WTC11 (cell line): Measurements from ENCODE around the gene KMT2A. TPM values are rescaled to one million over a fixed set of nuclear protein-coding genes. Genes with fewer than 3 reads are reported as not detected.

Source experiments
- ATF1 ChIP-seq: sonication (generic); formaldehyde crosslinking; IDR thresholded peaks from 2 replicates; pipeline ENCODE4 v1.8.1; 2023; ENCODE audit warnings: mild to moderate bottlenecking, moderate library complexity, missing genetic modification reagents
- ELF4 ChIP-seq: sonication (generic); formaldehyde crosslinking; IDR thresholded peaks from 2 replicates; pipeline ENCODE4 v1.8.1; 2022; ENCODE audit warnings: low read depth, mild to moderate bottlenecking, moderate library complexity, missing genetic modification reagents
- ESRRA ChIP-seq: sonication (generic); formaldehyde crosslinking; IDR thresholded peaks from 2 replicates; pipeline ENCODE4 v1.8.1; 2022; ENCODE audit warnings: mild to moderate bottlenecking, missing genetic modification reagents, borderline replicate concordance
- FOXP1 ChIP-seq: sonication (generic); formaldehyde crosslinking; IDR thresholded peaks from 2 replicates; pipeline ENCODE4 v1.8.0; 2022; ENCODE audit warnings: missing genetic modification reagents, mild to moderate bottlenecking, moderate library complexity, borderline replicate concordance
- MYBL2 ChIP-seq: sonication (generic); formaldehyde crosslinking; IDR thresholded peaks from 2 replicates; pipeline ENCODE4 v1.8.1; 2023; ENCODE audit warnings: mild to moderate bottlenecking, moderate library complexity, missing genetic modification reagents
- SP1 ChIP-seq: sonication (generic); formaldehyde crosslinking; conservative IDR thresholded peaks from 2 replicates; pipeline ENCODE4 v1.8.1; 2022; ENCODE audit warnings: missing genetic modification reagents
- TEAD4 ChIP-seq: sonication (generic); formaldehyde crosslinking; IDR thresholded peaks from 2 replicates; pipeline ENCODE4 v1.8.0; 2022; ENCODE audit warnings: mild to moderate bottlenecking, missing genetic modification reagents
- ZNF671 ChIP-seq: fragments of 250-450 bp; sonication (Bioruptor Pico); IDR thresholded peaks from 2 replicates; pipeline ENCODE4 v1.8.0; 2021; ENCODE audit warnings: mild to moderate bottlenecking
- total RNA-seq: library from RNA; stranded (reverse); gene quantifications from 3 replicates; pipeline ENCODE4 v1.2.3, GENCODE V29; 2021
- TF ChIP-seq, protein P1 (sequence below): sonication (generic); formaldehyde crosslinking; IDR thresholded peaks from 2 replicates; pipeline ENCODE4 v1.8.1; 2023; ENCODE audit warnings: mild to moderate bottlenecking, missing genetic modification reagents, borderline replicate concordance
- TF ChIP-seq, protein P2 (sequence below): sonication (generic); formaldehyde crosslinking; IDR thresholded peaks from 2 replicates; pipeline ENCODE4 v1.8.0; 2022; ENCODE audit warnings: mild to moderate bottlenecking, missing genetic modification reagents
- TF ChIP-seq, protein P3 (sequence below): sonication (generic); formaldehyde crosslinking; IDR thresholded peaks from 2 replicates; pipeline ENCODE4 v1.8.0; 2022; ENCODE audit warnings: mild to moderate bottlenecking, missing genetic modification reagents
- TF ChIP-seq, protein P4 (sequence below): sonication (generic); formaldehyde crosslinking; IDR thresholded peaks from 2 replicates; pipeline ENCODE4 v1.8.0; 2023; ENCODE audit warnings: missing genetic modification reagents, mild to moderate bottlenecking, borderline replicate concordance
- TF ChIP-seq, protein P5 (sequence below): sonication (generic); formaldehyde crosslinking; conservative IDR thresholded peaks from 2 replicates; pipeline ENCODE4 v1.8.1; 2023; ENCODE audit warnings: mild to moderate bottlenecking, low read depth, missing genetic modification reagents, moderate library complexity

The KMT2A gene
- total RNA-seq, 1 experiment from 2014 or later: 59.1 TPM

DNA sequence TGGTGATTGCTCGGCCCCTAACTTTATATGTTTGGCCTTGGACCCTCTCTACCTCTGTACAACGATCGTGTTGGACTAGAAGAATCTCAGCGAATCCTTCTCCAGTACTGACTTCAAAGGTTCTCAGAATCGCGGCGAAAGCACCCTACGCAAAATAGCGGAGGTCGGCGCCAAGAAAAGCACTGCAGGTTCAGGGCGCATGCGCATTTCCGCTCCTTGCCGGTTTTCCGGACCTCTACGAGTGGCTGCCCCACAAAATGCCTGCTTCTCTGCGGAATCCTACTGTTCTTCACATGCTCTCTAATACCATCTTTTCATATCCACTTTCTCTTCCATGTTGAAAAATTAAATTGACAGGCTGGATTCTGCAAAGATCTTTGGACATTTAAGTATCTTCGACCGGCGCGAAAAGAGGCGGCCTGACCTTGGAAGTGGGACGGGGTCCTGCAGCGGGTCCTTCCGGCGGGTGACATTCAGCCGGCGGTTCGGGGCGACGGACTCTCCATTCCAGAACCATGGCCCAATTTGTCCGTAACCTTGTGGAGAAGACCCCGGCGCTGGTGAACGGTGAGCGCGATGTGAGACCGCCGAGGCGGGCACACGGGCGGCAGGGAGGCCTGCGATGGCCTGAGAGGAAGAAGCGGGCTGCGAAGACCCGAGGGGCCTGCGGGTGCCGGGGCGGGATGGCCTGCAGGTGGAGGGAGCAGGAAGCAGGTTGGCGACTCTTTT lies 35.0 kb upstream of the KMT2A start, which contains the start of gene ATP5MG (continued):
- TF ChIP-seq, protein P1, sequence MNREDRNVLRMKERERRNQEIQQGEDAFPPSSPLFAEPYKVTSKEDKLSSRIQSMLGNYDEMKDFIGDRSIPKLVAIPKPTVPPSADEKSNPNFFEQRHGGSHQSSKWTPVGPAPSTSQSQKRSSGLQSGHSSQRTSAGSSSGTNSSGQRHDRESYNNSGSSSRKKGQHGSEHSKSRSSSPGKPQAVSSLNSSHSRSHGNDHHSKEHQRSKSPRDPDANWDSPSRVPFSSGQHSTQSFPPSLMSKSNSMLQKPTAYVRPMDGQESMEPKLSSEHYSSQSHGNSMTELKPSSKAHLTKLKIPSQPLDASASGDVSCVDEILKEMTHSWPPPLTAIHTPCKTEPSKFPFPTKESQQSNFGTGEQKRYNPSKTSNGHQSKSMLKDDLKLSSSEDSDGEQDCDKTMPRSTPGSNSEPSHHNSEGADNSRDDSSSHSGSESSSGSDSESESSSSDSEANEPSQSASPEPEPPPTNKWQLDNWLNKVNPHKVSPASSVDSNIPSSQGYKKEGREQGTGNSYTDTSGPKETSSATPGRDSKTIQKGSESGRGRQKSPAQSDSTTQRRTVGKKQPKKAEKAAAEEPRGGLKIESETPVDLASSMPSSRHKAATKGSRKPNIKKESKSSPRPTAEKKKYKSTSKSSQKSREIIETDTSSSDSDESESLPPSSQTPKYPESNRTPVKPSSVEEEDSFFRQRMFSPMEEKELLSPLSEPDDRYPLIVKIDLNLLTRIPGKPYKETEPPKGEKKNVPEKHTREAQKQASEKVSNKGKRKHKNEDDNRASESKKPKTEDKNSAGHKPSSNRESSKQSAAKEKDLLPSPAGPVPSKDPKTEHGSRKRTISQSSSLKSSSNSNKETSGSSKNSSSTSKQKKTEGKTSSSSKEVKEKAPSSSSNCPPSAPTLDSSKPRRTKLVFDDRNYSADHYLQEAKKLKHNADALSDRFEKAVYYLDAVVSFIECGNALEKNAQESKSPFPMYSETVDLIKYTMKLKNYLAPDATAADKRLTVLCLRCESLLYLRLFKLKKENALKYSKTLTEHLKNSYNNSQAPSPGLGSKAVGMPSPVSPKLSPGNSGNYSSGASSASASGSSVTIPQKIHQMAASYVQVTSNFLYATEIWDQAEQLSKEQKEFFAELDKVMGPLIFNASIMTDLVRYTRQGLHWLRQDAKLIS (CRISPR knock-in tag): no peak
- TF ChIP-seq, protein P2, sequence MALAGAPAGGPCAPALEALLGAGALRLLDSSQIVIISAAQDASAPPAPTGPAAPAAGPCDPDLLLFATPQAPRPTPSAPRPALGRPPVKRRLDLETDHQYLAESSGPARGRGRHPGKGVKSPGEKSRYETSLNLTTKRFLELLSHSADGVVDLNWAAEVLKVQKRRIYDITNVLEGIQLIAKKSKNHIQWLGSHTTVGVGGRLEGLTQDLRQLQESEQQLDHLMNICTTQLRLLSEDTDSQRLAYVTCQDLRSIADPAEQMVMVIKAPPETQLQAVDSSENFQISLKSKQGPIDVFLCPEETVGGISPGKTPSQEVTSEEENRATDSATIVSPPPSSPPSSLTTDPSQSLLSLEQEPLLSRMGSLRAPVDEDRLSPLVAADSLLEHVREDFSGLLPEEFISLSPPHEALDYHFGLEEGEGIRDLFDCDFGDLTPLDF (CRISPR knock-in tag): no peak
- TF ChIP-seq, protein P3, sequence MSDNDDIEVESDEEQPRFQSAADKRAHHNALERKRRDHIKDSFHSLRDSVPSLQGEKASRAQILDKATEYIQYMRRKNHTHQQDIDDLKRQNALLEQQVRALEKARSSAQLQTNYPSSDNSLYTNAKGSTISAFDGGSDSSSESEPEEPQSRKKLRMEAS (CRISPR knock-in tag): peak; percentile 57
- TF ChIP-seq FOXP1 (CRISPR knock-in tag) (peak; percentile 39; the same call in 1 of the 2 replicates), SP1 (no peak), ATF1 (no peak), TEAD4 (CRISPR knock-in tag) (0 out of 2 replicates have a peak, but pooled peaks have one; percentile 38), ESRRA (CRISPR knock-in tag) (0 out of 2 replicates have a peak, but pooled peaks have one; percentile 34), ZNF671 (no peak), ELF4 (no peak), MYBL2 (CRISPR knock-in tag) (no peak)
- TF ChIP-seq, protein P4, sequence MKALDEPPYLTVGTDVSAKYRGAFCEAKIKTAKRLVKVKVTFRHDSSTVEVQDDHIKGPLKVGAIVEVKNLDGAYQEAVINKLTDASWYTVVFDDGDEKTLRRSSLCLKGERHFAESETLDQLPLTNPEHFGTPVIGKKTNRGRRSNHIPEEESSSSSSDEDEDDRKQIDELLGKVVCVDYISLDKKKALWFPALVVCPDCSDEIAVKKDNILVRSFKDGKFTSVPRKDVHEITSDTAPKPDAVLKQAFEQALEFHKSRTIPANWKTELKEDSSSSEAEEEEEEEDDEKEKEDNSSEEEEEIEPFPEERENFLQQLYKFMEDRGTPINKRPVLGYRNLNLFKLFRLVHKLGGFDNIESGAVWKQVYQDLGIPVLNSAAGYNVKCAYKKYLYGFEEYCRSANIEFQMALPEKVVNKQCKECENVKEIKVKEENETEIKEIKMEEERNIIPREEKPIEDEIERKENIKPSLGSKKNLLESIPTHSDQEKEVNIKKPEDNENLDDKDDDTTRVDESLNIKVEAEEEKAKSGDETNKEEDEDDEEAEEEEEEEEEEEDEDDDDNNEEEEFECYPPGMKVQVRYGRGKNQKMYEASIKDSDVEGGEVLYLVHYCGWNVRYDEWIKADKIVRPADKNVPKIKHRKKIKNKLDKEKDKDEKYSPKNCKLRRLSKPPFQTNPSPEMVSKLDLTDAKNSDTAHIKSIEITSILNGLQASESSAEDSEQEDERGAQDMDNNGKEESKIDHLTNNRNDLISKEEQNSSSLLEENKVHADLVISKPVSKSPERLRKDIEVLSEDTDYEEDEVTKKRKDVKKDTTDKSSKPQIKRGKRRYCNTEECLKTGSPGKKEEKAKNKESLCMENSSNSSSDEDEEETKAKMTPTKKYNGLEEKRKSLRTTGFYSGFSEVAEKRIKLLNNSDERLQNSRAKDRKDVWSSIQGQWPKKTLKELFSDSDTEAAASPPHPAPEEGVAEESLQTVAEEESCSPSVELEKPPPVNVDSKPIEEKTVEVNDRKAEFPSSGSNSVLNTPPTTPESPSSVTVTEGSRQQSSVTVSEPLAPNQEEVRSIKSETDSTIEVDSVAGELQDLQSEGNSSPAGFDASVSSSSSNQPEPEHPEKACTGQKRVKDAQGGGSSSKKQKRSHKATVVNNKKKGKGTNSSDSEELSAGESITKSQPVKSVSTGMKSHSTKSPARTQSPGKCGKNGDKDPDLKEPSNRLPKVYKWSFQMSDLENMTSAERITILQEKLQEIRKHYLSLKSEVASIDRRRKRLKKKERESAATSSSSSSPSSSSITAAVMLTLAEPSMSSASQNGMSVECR (CRISPR knock-in tag): peak; percentile 80
- TF ChIP-seq, protein P5, sequence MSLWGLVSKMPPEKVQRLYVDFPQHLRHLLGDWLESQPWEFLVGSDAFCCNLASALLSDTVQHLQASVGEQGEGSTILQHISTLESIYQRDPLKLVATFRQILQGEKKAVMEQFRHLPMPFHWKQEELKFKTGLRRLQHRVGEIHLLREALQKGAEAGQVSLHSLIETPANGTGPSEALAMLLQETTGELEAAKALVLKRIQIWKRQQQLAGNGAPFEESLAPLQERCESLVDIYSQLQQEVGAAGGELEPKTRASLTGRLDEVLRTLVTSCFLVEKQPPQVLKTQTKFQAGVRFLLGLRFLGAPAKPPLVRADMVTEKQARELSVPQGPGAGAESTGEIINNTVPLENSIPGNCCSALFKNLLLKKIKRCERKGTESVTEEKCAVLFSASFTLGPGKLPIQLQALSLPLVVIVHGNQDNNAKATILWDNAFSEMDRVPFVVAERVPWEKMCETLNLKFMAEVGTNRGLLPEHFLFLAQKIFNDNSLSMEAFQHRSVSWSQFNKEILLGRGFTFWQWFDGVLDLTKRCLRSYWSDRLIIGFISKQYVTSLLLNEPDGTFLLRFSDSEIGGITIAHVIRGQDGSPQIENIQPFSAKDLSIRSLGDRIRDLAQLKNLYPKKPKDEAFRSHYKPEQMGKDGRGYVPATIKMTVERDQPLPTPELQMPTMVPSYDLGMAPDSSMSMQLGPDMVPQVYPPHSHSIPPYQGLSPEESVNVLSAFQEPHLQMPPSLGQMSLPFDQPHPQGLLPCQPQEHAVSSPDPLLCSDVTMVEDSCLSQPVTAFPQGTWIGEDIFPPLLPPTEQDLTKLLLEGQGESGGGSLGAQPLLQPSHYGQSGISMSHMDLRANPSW: no peak
